IMR-90 (cell line): ENCODE results near the gene MYO7B. TPM values are rescaled to one million over a fixed set of nuclear protein-coding genes. Genes with fewer than 3 reads are reported as not detected.

Source experiments
- ATAC-seq: fragments of 200-7000 bp; cut with Tn5 transposase; 2 replicates; pipeline ENCODE4 v1.9.1; 2020; ENCODE audit warnings: low read depth, mild to moderate bottlenecking, moderate library complexity
- BruUV-seq: library from RNA; stranded (reverse); fragments of 400-500 nt; replicated peaks from 2 replicates; lab custom pipeline; 2021; lab: Mats Ljungman, UMichigan
- CTCF ChIA-PET: fragments of 300-600 bp; formaldehyde crosslinking; extraction: SDS; loops from one replicate; lab custom pipeline; 2021; ENCODE audit warnings: antibody characterized with exemption; lab: Yijun Ruan, JAX
- POLR2A ChIA-PET: fragments of 300-600 bp; sonication (Branson Sonifier 250); formaldehyde crosslinking; loops from one replicate; lab custom pipeline; 2022; ENCODE audit warnings: antibody characterized with exemption; ENCODE audit not compliant: unreplicated experiment; lab: Charles Lee
- DNase-seq: peaks from one replicate; pipeline ENCODE4 v3.0.0; 2013
- H2AFZ ChIP-seq: replicated peaks from 2 replicates; pipeline ENCODE3; 2013; ENCODE audit warnings: low read length, mild to moderate bottlenecking; ENCODE audit not compliant: poor library complexity
- H2AK5ac ChIP-seq: 2 replicates; pipeline ENCODE4 v1.6.1; 2013; ENCODE audit warnings: low read depth, low read length, inconsistent platforms
- H2AK9ac ChIP-seq: replicated peaks from 2 replicates; pipeline ENCODE3; 2013; ENCODE audit warnings: mild to moderate bottlenecking, low read depth, low read length, moderate library complexity; ENCODE audit not compliant: poor library complexity
- H2BK120ac ChIP-seq: 2 replicates; pipeline ENCODE4 v1.6.1; 2013; ENCODE audit warnings: low read depth, low read length, inconsistent platforms
- H2BK15ac ChIP-seq: 3 replicates; pipeline ENCODE4 v1.6.1; 2013; ENCODE audit warnings: low read depth, low read length, inconsistent platforms
- H2BK20ac ChIP-seq: 2 replicates; pipeline ENCODE4 v1.6.1; 2013; ENCODE audit warnings: low read depth, mild to moderate bottlenecking, inconsistent platforms, low read length, moderate library complexity
- H2BK5ac ChIP-seq: 2 replicates; pipeline ENCODE4 v1.6.1; 2013; ENCODE audit warnings: mild to moderate bottlenecking, low read depth, low read length, inconsistent platforms; ENCODE audit not compliant: poor library complexity, severe bottlenecking
- H3K14ac ChIP-seq: replicated peaks from 2 replicates; pipeline ENCODE4 v1.6.1; 2013; ENCODE audit warnings: low read depth, low read length, inconsistent platforms
- H3K18ac ChIP-seq: 2 replicates; pipeline ENCODE4 v1.6.1; 2013; ENCODE audit warnings: low read depth, low read length, control low read depth
- H3K23ac ChIP-seq: 2 replicates; pipeline ENCODE4 v1.6.1; 2013; ENCODE audit warnings: low read depth, low read length, inconsistent platforms
- H3K27ac ChIP-seq: 2 replicates; pipeline ENCODE4 v1.5.1; 2013; ENCODE audit warnings: mild to moderate bottlenecking, control low read depth, low read length; ENCODE audit not compliant: insufficient read depth
- H3K27me3 ChIP-seq: 2 replicates; pipeline ENCODE4 v1.6.1; 2013; ENCODE audit warnings: low read length; ENCODE audit not compliant: control insufficient read depth, insufficient read depth
- H3K36me3 ChIP-seq: 2 replicates; pipeline ENCODE4 v1.6.1; 2013; ENCODE audit warnings: low read length, mixed read lengths; ENCODE audit not compliant: control insufficient read depth, insufficient read depth
- H3K4ac ChIP-seq: 2 replicates; pipeline ENCODE4 v1.6.1; 2013; ENCODE audit warnings: low read depth, low read length, inconsistent platforms
- H3K4me1 ChIP-seq: 2 replicates; pipeline ENCODE4 v1.6.1; 2013; ENCODE audit warnings: low read length, mixed read lengths; ENCODE audit not compliant: control insufficient read depth, insufficient read depth
- H3K4me2 ChIP-seq: 2 replicates; pipeline ENCODE4 v1.6.1; 2013; ENCODE audit warnings: low read depth, mild to moderate bottlenecking, control low read depth, low read length, moderate library complexity
- H3K4me3 ChIP-seq: 2 replicates; pipeline ENCODE4 v1.5.1; 2013; ENCODE audit warnings: low read depth, mild to moderate bottlenecking, control low read depth, low read length, moderate library complexity; ENCODE audit not compliant: insufficient read depth
- H3K56ac ChIP-seq: 2 replicates; pipeline ENCODE4 v1.6.1; 2013; ENCODE audit warnings: low read length, inconsistent platforms; ENCODE audit not compliant: insufficient read depth; ENCODE audit errors: extremely low read depth
- H3K79me1 ChIP-seq, 2 experiments: 2 replicates each; pipeline ENCODE4 v1.6.1; 2013; ENCODE audit warnings: low read length in 2 of 2, inconsistent platforms in 1 of 2, low read depth in 1 of 2
- H3K9ac ChIP-seq: 2 replicates; pipeline ENCODE4 v1.6.1; 2013; ENCODE audit warnings: low read depth, low read length, control low read depth
- H3K9me1 ChIP-seq: 2 replicates; pipeline ENCODE4 v1.6.1; 2013; ENCODE audit warnings: low read length, inconsistent platforms; ENCODE audit not compliant: insufficient read depth
- H3K9me3 ChIP-seq: 2 replicates; pipeline ENCODE4 v1.6.1; 2013; ENCODE audit warnings: low read length; ENCODE audit not compliant: control insufficient read depth, insufficient read depth
- H4K20me1 ChIP-seq: 2 replicates; pipeline ENCODE4 v1.6.1; 2013; ENCODE audit warnings: low read length, inconsistent platforms; ENCODE audit not compliant: insufficient read depth
- H4K5ac ChIP-seq: 2 replicates; pipeline ENCODE4 v1.6.1; 2013; ENCODE audit warnings: mild to moderate bottlenecking, low read depth, low read length, control low read depth
- H4K8ac ChIP-seq, 2 experiments: 2 replicates each; pipeline ENCODE4 v1.6.1; 2013; ENCODE audit warnings: low read depth in 2 of 2, low read length in 2 of 2, control low read depth in 1 of 2, inconsistent platforms in 1 of 2
- H4K91ac ChIP-seq: 2 replicates; pipeline ENCODE4 v1.6.1; 2013; ENCODE audit warnings: low read depth, low read length, inconsistent platforms; ENCODE audit not compliant: insufficient read depth
- BHLHE40 ChIP-seq: fragments of 150-350 bp; IDR thresholded peaks from 2 replicates; pipeline ENCODE4 v1.6.1; 2016; ENCODE audit warnings: mild to moderate bottlenecking, low read depth, low read length
- CEBPB ChIP-seq: IDR thresholded peaks from 2 replicates; pipeline ENCODE4 v1.6.1; 2012; ENCODE audit warnings: low read depth, low read length, improper control_type of control experiment
- MXI1 ChIP-seq: IDR thresholded peaks from 2 replicates; pipeline ENCODE4 v1.6.1; 2012; ENCODE audit warnings: low read depth, mild to moderate bottlenecking, low read length, moderate library complexity, borderline replicate concordance
- RAD21 ChIP-seq: IDR thresholded peaks from 2 replicates; pipeline ENCODE4 v1.6.1; 2012; ENCODE audit warnings: low read length, improper control_type of control experiment
- RFX5 ChIP-seq: IDR thresholded peaks from 2 replicates; pipeline ENCODE4 v1.8.0; 2012; ENCODE audit warnings: low read depth, mild to moderate bottlenecking, low read length, moderate library complexity
- USF2 ChIP-seq: fragments of 150-350 bp; IDR thresholded peaks from 2 replicates; pipeline ENCODE4 v1.6.1; 2017; ENCODE audit warnings: mild to moderate bottlenecking, antibody characterized with exemption, low read length, low read depth
- WGBS, 2 experiments: methylation state at CpG; one replicate each; pipeline versions ENCODE4 v1.1.5 to v1.1.7; 2013; ENCODE audit warnings: missing lambda C conversion rate in 2 of 2; ENCODE audit not compliant: insufficient read length in 1 of 2; ENCODE audit errors: extremely low coverage in 2 of 2; 5-methylcytosine and 5-hydroxymethylcytosine counted together
- dilution Hi-C: fragments of 300-500 bp; cut with HindIII; formaldehyde crosslinking; loops from one replicate; pipeline ENCODE4 v1.14.3; 2018; ENCODE audit warnings: low sequenced_read_pairs; ENCODE audit not compliant: unreplicated experiment
- in situ Hi-C: fragments of 300-500 bp; cut with MboI; formaldehyde crosslinking; loops from 3 replicates; pipeline ENCODE4 v1.14.3; 2019; ENCODE audit warnings: low sequenced_read_pairs, inconsistent platforms, mixed read lengths
- intact Hi-C: fragments of 100-400 bp; cut with micrococcal nuclease; formaldehyde crosslinking; loops from 2 replicates; pipeline ENCODE4 v1.10.0; 2022
- polyA plus RNA-seq, 3 experiments: library from polyadenylated mRNA; depleted of rRNA; stranded (reverse); fragments of >200 nt; gene quantifications; 2 replicates each; pipeline ENCODE4 v1.2.3, GENCODE V29; 2012; ENCODE audit warnings: low replicate concordance in 1 of 3
- total RNA-seq: library from RNA; depleted of rRNA; stranded (reverse); fragments of >200 nt; gene quantifications from 2 replicates; pipeline ENCODE4 v1.2.3, GENCODE V29; 2012

Gene MYO7B
- total and polyA plus RNA-seq, 2 of the 4 experiments (the other 2 are of a cell fraction): 0.18 to 0.46 TPM

GRCh38 chr2:127586746-127587295 is 51.3 kb downstream of the MYO7B start:
- ATAC-seq: no peak
- H2BK120ac ChIP-seq: no peak overlapping the region

More at GRCh38 chr2:127586746-127587295, 51.3 kb downstream of the MYO7B start:
- H3K36me3 ChIP-seq: no peaks in the 10 kb centered on the region
- H2BK5ac ChIP-seq: no peak overlapping the region
- no peak overlapping the region for H3K14ac ChIP-seq
- H2BK20ac ChIP-seq: no peak overlapping the region
- no CpG with 5 or more reads among the region's 4 CpGs for WGBS, 2 experiments
- H2AFZ ChIP-seq: no peak overlapping the region
- H4K8ac ChIP-seq: no peak overlapping the region
- H3K9me3 ChIP-seq: no peaks in the 10 kb centered on the region
- in situ Hi-C loops (no loop called here), dilution Hi-C loops (no loop called here), intact Hi-C loops (no loop called here)
- H3K4me3 ChIP-seq: no peak overlapping the region
- H3K18ac ChIP-seq: no peak overlapping the region
- no peaks in the 10 kb centered on the region for H3K4me1 ChIP-seq
- H2AK9ac ChIP-seq: no peak overlapping the region
- no peak overlapping the region for H3K4ac ChIP-seq
- no peaks in the 10 kb centered on the region for H3K79me1 ChIP-seq
- no peak overlapping the region for H4K5ac ChIP-seq
- H4K91ac ChIP-seq: no peak overlapping the region
- no peaks in the 10 kb centered on the region for H3K9me1 ChIP-seq
- no peak overlapping the region for H3K23ac ChIP-seq
- no peaks in the 10 kb centered on the region for H4K20me1 ChIP-seq
- no peak overlapping the region for H3K9ac ChIP-seq
- H3K27me3 ChIP-seq: peaks cover 31% of the 10 kb centered on the region
- H2AK5ac ChIP-seq: no peak overlapping the region
- CTCF ChIA-PET: no interaction called here
- H3K27ac ChIP-seq: no peak overlapping the region
- H3K56ac ChIP-seq: no peak overlapping the region
- no TSS peak for BruUV-seq
- H2BK15ac ChIP-seq: no peak overlapping the region
- POLR2A ChIA-PET: no interaction called here
- TF ChIP-seq RAD21 (no peak), RFX5 (no peak), CEBPB (no peak), BHLHE40 (no peak), USF2 (no peak), MXI1 (no peak)
- H3K4me2 ChIP-seq: no peak overlapping the region
- no peak for DNase-seq
